IMR-90 (cell line): ENCODE results near the gene AKT3. TPM values are rescaled to one million over a fixed set of nuclear protein-coding genes. Genes with fewer than 3 reads are reported as not detected.

ENCODE experiments used
- ATAC-seq: fragments of 200-7000 bp; cut with Tn5 transposase; 2 replicates; pipeline ENCODE4 v1.9.1; 2020; ENCODE audit warnings: low read depth, mild to moderate bottlenecking, moderate library complexity
- BruUV-seq: library from RNA; stranded (reverse); fragments of 400-500 nt; replicated peaks from 2 replicates; lab custom pipeline; 2021; lab: Mats Ljungman, UMichigan
- CTCF ChIA-PET: fragments of 300-600 bp; formaldehyde crosslinking; extraction: SDS; loops from one replicate; lab custom pipeline; 2021; ENCODE audit warnings: antibody characterized with exemption; lab: Yijun Ruan, JAX
- POLR2A ChIA-PET: fragments of 300-600 bp; sonication (Branson Sonifier 250); formaldehyde crosslinking; loops from one replicate; lab custom pipeline; 2022; ENCODE audit warnings: antibody characterized with exemption; ENCODE audit not compliant: unreplicated experiment; lab: Charles Lee
- DNase-seq: peaks from one replicate; pipeline ENCODE4 v3.0.0; 2013
- H2AFZ ChIP-seq: replicated peaks from 2 replicates; pipeline ENCODE3; 2013; ENCODE audit warnings: low read length, mild to moderate bottlenecking; ENCODE audit not compliant: poor library complexity
- H2AK5ac ChIP-seq: 2 replicates; pipeline ENCODE4 v1.6.1; 2013; ENCODE audit warnings: low read depth, low read length, inconsistent platforms
- H2AK9ac ChIP-seq: replicated peaks from 2 replicates; pipeline ENCODE3; 2013; ENCODE audit warnings: mild to moderate bottlenecking, low read depth, low read length, moderate library complexity; ENCODE audit not compliant: poor library complexity
- H2BK120ac ChIP-seq: 2 replicates; pipeline ENCODE4 v1.6.1; 2013; ENCODE audit warnings: low read depth, low read length, inconsistent platforms
- H2BK15ac ChIP-seq: 3 replicates; pipeline ENCODE4 v1.6.1; 2013; ENCODE audit warnings: low read depth, low read length, inconsistent platforms
- H2BK20ac ChIP-seq: 2 replicates; pipeline ENCODE4 v1.6.1; 2013; ENCODE audit warnings: low read depth, mild to moderate bottlenecking, inconsistent platforms, low read length, moderate library complexity
- H2BK5ac ChIP-seq: 2 replicates; pipeline ENCODE4 v1.6.1; 2013; ENCODE audit warnings: mild to moderate bottlenecking, low read depth, low read length, inconsistent platforms; ENCODE audit not compliant: poor library complexity, severe bottlenecking
- H3K14ac ChIP-seq: replicated peaks from 2 replicates; pipeline ENCODE4 v1.6.1; 2013; ENCODE audit warnings: low read depth, low read length, inconsistent platforms
- H3K18ac ChIP-seq: 2 replicates; pipeline ENCODE4 v1.6.1; 2013; ENCODE audit warnings: low read depth, low read length, control low read depth
- H3K23ac ChIP-seq: 2 replicates; pipeline ENCODE4 v1.6.1; 2013; ENCODE audit warnings: low read depth, low read length, inconsistent platforms
- H3K27ac ChIP-seq: 2 replicates; pipeline ENCODE4 v1.5.1; 2013; ENCODE audit warnings: mild to moderate bottlenecking, control low read depth, low read length; ENCODE audit not compliant: insufficient read depth
- H3K27me3 ChIP-seq: 2 replicates; pipeline ENCODE4 v1.6.1; 2013; ENCODE audit warnings: low read length; ENCODE audit not compliant: control insufficient read depth, insufficient read depth
- H3K36me3 ChIP-seq: 2 replicates; pipeline ENCODE4 v1.6.1; 2013; ENCODE audit warnings: low read length, mixed read lengths; ENCODE audit not compliant: control insufficient read depth, insufficient read depth
- H3K4ac ChIP-seq: 2 replicates; pipeline ENCODE4 v1.6.1; 2013; ENCODE audit warnings: low read depth, low read length, inconsistent platforms
- H3K4me1 ChIP-seq: 2 replicates; pipeline ENCODE4 v1.6.1; 2013; ENCODE audit warnings: low read length, mixed read lengths; ENCODE audit not compliant: control insufficient read depth, insufficient read depth
- H3K4me2 ChIP-seq: 2 replicates; pipeline ENCODE4 v1.6.1; 2013; ENCODE audit warnings: low read depth, mild to moderate bottlenecking, control low read depth, low read length, moderate library complexity
- H3K4me3 ChIP-seq: 2 replicates; pipeline ENCODE4 v1.5.1; 2013; ENCODE audit warnings: low read depth, mild to moderate bottlenecking, control low read depth, low read length, moderate library complexity; ENCODE audit not compliant: insufficient read depth
- H3K56ac ChIP-seq: 2 replicates; pipeline ENCODE4 v1.6.1; 2013; ENCODE audit warnings: low read length, inconsistent platforms; ENCODE audit not compliant: insufficient read depth; ENCODE audit errors: extremely low read depth
- H3K79me1 ChIP-seq, 2 experiments: 2 replicates each; pipeline ENCODE4 v1.6.1; 2013; ENCODE audit warnings: low read length in 2 of 2, inconsistent platforms in 1 of 2, low read depth in 1 of 2
- H3K9ac ChIP-seq: 2 replicates; pipeline ENCODE4 v1.6.1; 2013; ENCODE audit warnings: low read depth, low read length, control low read depth
- H3K9me1 ChIP-seq: 2 replicates; pipeline ENCODE4 v1.6.1; 2013; ENCODE audit warnings: low read length, inconsistent platforms; ENCODE audit not compliant: insufficient read depth
- H3K9me3 ChIP-seq: 2 replicates; pipeline ENCODE4 v1.6.1; 2013; ENCODE audit warnings: low read length; ENCODE audit not compliant: control insufficient read depth, insufficient read depth
- H4K20me1 ChIP-seq: 2 replicates; pipeline ENCODE4 v1.6.1; 2013; ENCODE audit warnings: low read length, inconsistent platforms; ENCODE audit not compliant: insufficient read depth
- H4K5ac ChIP-seq: 2 replicates; pipeline ENCODE4 v1.6.1; 2013; ENCODE audit warnings: mild to moderate bottlenecking, low read depth, low read length, control low read depth
- H4K8ac ChIP-seq, 2 experiments: 2 replicates each; pipeline ENCODE4 v1.6.1; 2013; ENCODE audit warnings: low read depth in 2 of 2, low read length in 2 of 2, control low read depth in 1 of 2, inconsistent platforms in 1 of 2
- H4K91ac ChIP-seq: 2 replicates; pipeline ENCODE4 v1.6.1; 2013; ENCODE audit warnings: low read depth, low read length, inconsistent platforms; ENCODE audit not compliant: insufficient read depth
- BHLHE40 ChIP-seq: fragments of 150-350 bp; IDR thresholded peaks from 2 replicates; pipeline ENCODE4 v1.6.1; 2016; ENCODE audit warnings: mild to moderate bottlenecking, low read depth, low read length
- CEBPB ChIP-seq: IDR thresholded peaks from 2 replicates; pipeline ENCODE4 v1.6.1; 2012; ENCODE audit warnings: low read depth, low read length, improper control_type of control experiment
- CHD1 ChIP-seq: IDR thresholded peaks from 2 replicates; pipeline ENCODE4 v1.6.1; 2012; ENCODE audit warnings: low read depth, low read length, improper control_type of control experiment
- FOS ChIP-seq: fragments of 150-350 bp; IDR thresholded peaks from 2 replicates; pipeline ENCODE4 v1.6.1; 2016; ENCODE audit warnings: low read depth, low read length
- MAFK ChIP-seq: IDR thresholded peaks from 2 replicates; pipeline ENCODE4 v1.6.1; 2012; ENCODE audit warnings: low read depth, low read length, improper control_type of control experiment
- MAZ ChIP-seq: IDR thresholded peaks from 2 replicates; pipeline ENCODE4 v1.6.1; 2012; ENCODE audit warnings: low read depth, mild to moderate bottlenecking, low read length, improper control_type of control experiment, moderate library complexity, borderline replicate concordance
- MXI1 ChIP-seq: IDR thresholded peaks from 2 replicates; pipeline ENCODE4 v1.6.1; 2012; ENCODE audit warnings: low read depth, mild to moderate bottlenecking, low read length, moderate library complexity, borderline replicate concordance
- NFE2L2 ChIP-seq: fragments of 150-350 bp; IDR thresholded peaks from 2 replicates; pipeline ENCODE4 v1.6.1; 2016; ENCODE audit warnings: low read depth, mild to moderate bottlenecking, low read length
- POLR2A ChIP-seq: IDR thresholded peaks from 2 replicates; pipeline ENCODE4 v1.6.1; 2012; ENCODE audit warnings: mild to moderate bottlenecking, low read depth, low read length
- RAD21 ChIP-seq: IDR thresholded peaks from 2 replicates; pipeline ENCODE4 v1.6.1; 2012; ENCODE audit warnings: low read length, improper control_type of control experiment
- RCOR1 ChIP-seq: IDR thresholded peaks from 2 replicates; pipeline ENCODE4 v1.6.1; 2012; ENCODE audit warnings: mild to moderate bottlenecking, low read length, improper control_type of control experiment; ENCODE audit not compliant: insufficient replicate concordance
- RFX5 ChIP-seq: IDR thresholded peaks from 2 replicates; pipeline ENCODE4 v1.8.0; 2012; ENCODE audit warnings: low read depth, mild to moderate bottlenecking, low read length, moderate library complexity
- SMC3 ChIP-seq: fragments of 150-350 bp; IDR thresholded peaks from 2 replicates; pipeline ENCODE4 v1.6.1; 2016; ENCODE audit warnings: low read depth, mild to moderate bottlenecking, antibody characterized with exemption, low read length, moderate library complexity
- WGBS, 2 experiments: methylation state at CpG; one replicate each; pipeline versions ENCODE4 v1.1.5 to v1.1.7; 2013; ENCODE audit warnings: missing lambda C conversion rate in 2 of 2; ENCODE audit not compliant: insufficient read length in 1 of 2; ENCODE audit errors: extremely low coverage in 2 of 2; 5-methylcytosine and 5-hydroxymethylcytosine counted together
- dilution Hi-C: fragments of 300-500 bp; cut with HindIII; formaldehyde crosslinking; loops from one replicate; pipeline ENCODE4 v1.14.3; 2018; ENCODE audit warnings: low sequenced_read_pairs; ENCODE audit not compliant: unreplicated experiment
- in situ Hi-C: fragments of 300-500 bp; cut with MboI; formaldehyde crosslinking; loops from 3 replicates; pipeline ENCODE4 v1.14.3; 2019; ENCODE audit warnings: low sequenced_read_pairs, inconsistent platforms, mixed read lengths
- intact Hi-C: fragments of 100-400 bp; cut with micrococcal nuclease; formaldehyde crosslinking; loops from 2 replicates; pipeline ENCODE4 v1.10.0; 2022
- polyA plus RNA-seq, 3 experiments: library from polyadenylated mRNA; depleted of rRNA; stranded (reverse); fragments of >200 nt; gene quantifications; 2 replicates each; pipeline ENCODE4 v1.2.3, GENCODE V29; 2012; ENCODE audit warnings: low replicate concordance in 1 of 3
- total RNA-seq: library from RNA; depleted of rRNA; stranded (reverse); fragments of >200 nt; gene quantifications from 2 replicates; pipeline ENCODE4 v1.2.3, GENCODE V29; 2012
- TF ChIP-seq, protein P1 (sequence below): conservative IDR thresholded peaks from 2 replicates; pipeline ENCODE4 v1.5.1; 2012; ENCODE audit warnings: mild to moderate bottlenecking, low read depth, low read length, improper control_type of control experiment
- TF ChIP-seq, protein P2 (sequence below): fragments of 150-350 bp; IDR thresholded peaks from 2 replicates; pipeline ENCODE4 v1.6.1; 2016; ENCODE audit warnings: low read depth, mild to moderate bottlenecking, low read length, moderate library complexity, borderline replicate concordance
- TF ChIP-seq, protein P3 (sequence below): fragments of 150-350 bp; IDR thresholded peaks from 2 replicates; pipeline ENCODE4 v1.6.1; 2017; ENCODE audit warnings: mild to moderate bottlenecking, antibody characterized with exemption, low read length, low read depth

The AKT3 gene
- total and polyA plus RNA-seq, 2 of the 4 experiments (the other 2 are of a cell fraction), result 15.2 to 19.4 TPM

DNA sequence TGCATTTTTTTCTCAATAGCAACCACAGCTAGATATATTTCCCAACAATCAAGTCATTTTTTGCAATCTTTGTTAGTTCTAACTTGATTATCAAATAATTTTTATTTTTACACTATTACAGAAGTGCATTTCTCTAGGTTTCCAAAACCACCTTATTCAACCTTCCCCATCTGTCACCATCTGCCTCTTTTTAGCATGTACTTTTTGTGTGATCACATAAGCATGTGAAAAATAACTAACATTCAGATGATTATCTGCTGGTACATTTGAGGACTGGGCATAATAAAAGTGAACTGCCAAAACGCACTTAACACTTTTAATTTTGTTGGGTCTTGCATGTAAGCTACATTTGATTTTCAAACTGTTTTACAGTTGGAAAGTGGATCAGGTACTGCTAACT lies 291.5 kb downstream of the AKT3 start:
- Histone ChIP-seq H3K4me2 (no peak overlapping the region), H3K9me1 (peaks cover 3% of the 10 kb centered on the region), H3K27me3 (no peaks in the 10 kb centered on the region), H2AK5ac (no peak overlapping the region), H3K23ac (no peak overlapping the region), H3K27ac (no peak overlapping the region), H3K9me3 (peaks cover 8% of the 10 kb centered on the region), H3K4me1 (peaks cover 4% of the 10 kb centered on the region), H2BK15ac (no peak overlapping the region), H3K9ac (no peak overlapping the region), H3K56ac (no peak overlapping the region), H4K8ac (no peak overlapping the region), H4K91ac (no peak overlapping the region), H4K5ac (no peak overlapping the region), H2BK20ac (no peak overlapping the region), H2BK120ac (no peak overlapping the region), H3K14ac (no peak overlapping the region), H2BK5ac (no peak overlapping the region), H2AK9ac (no peak overlapping the region), H4K20me1 (0 out of 2 replicates have a peak, but pooled peaks cover 3% of the 10 kb centered on the region), H2AFZ (no peak overlapping the region), H3K4ac (no peak overlapping the region), H3K36me3 (peaks cover 5% of the 10 kb centered on the region), H3K18ac (no peak overlapping the region), H3K79me1 (peaks cover 0 to 4% of the 10 kb centered on the region in 2 experiments; a peak in 2 of 4 replicates), H3K4me3 (no peak overlapping the region)
- DNase-seq, result no peak
- no peak for ATAC-seq
- dilution Hi-C loops, result no loop called here
- in situ Hi-C loops, result no loop called here
- intact Hi-C loops, result no loop called here
- no TSS peak for BruUV-seq
- WGBS, 2 experiments, result no CpG with 5 or more reads among the region's 1 CpG
- ChIA-PET CTCF (no interaction called here), POLR2A (no interaction called here)
- TF ChIP-seq MAFK (no peak), SMC3 (no peak), RFX5 (no peak), MXI1 (no peak), CEBPB (no peak), RAD21 (no peak), CHD1 (no peak), MAZ (no peak), FOS (no peak), BHLHE40 (no peak), POLR2A (no peak), RCOR1 (no peak), NFE2L2 (no peak)
- TF ChIP-seq, protein P1, sequence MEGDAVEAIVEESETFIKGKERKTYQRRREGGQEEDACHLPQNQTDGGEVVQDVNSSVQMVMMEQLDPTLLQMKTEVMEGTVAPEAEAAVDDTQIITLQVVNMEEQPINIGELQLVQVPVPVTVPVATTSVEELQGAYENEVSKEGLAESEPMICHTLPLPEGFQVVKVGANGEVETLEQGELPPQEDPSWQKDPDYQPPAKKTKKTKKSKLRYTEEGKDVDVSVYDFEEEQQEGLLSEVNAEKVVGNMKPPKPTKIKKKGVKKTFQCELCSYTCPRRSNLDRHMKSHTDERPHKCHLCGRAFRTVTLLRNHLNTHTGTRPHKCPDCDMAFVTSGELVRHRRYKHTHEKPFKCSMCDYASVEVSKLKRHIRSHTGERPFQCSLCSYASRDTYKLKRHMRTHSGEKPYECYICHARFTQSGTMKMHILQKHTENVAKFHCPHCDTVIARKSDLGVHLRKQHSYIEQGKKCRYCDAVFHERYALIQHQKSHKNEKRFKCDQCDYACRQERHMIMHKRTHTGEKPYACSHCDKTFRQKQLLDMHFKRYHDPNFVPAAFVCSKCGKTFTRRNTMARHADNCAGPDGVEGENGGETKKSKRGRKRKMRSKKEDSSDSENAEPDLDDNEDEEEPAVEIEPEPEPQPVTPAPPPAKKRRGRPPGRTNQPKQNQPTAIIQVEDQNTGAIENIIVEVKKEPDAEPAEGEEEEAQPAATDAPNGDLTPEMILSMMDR, result no peak
- TF ChIP-seq, protein P2, sequence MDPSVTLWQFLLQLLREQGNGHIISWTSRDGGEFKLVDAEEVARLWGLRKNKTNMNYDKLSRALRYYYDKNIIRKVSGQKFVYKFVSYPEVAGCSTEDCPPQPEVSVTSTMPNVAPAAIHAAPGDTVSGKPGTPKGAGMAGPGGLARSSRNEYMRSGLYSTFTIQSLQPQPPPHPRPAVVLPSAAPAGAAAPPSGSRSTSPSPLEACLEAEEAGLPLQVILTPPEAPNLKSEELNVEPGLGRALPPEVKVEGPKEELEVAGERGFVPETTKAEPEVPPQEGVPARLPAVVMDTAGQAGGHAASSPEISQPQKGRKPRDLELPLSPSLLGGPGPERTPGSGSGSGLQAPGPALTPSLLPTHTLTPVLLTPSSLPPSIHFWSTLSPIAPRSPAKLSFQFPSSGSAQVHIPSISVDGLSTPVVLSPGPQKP, result no peak
- TF ChIP-seq, protein P3, sequence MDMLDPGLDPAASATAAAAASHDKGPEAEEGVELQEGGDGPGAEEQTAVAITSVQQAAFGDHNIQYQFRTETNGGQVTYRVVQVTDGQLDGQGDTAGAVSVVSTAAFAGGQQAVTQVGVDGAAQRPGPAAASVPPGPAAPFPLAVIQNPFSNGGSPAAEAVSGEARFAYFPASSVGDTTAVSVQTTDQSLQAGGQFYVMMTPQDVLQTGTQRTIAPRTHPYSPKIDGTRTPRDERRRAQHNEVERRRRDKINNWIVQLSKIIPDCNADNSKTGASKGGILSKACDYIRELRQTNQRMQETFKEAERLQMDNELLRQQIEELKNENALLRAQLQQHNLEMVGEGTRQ, result no peak
